ENCODE results near the gene FOXP4. TPM values are rescaled to one million over a fixed set of nuclear protein-coding genes. Genes with fewer than 3 reads are reported as not detected.

The FOXP4 gene
- total RNA-seq, 1 donor from 2014 or later, result 19.5 TPM

- Histone ChIP-seq H3K9me3 (no peaks in the 10 kb centered on the region), H3K36me3 (peaks cover 7 to 10% of the 10 kb centered on the region in 2 donors), H3K27me3 (no peaks in the 10 kb centered on the region), H3K4me3 (no peak overlapping the region), H3K27ac (peak overlapping the region; percentile 5 to 35), H3K4me1 (peaks cover 18 to 32% of the 10 kb centered on the region in 2 donors)
- TF ChIP-seq CTCF (IDR thresholded peaks at IDR 0.05), result no peak
- intact Hi-C loops (cut with DNase I), result no loop called here
- DNase-seq (ENCODE audit: low spot score in 2 of 2), result no peak
Observed at GRCh38 chr6:41580690-41581089, 34.5 kb downstream of the FOXP4 start.

GRCh38 chr6:41581381-41581991, 35.3 kb downstream of the FOXP4 start:
- intact Hi-C loops (cut with DNase I), result no loop called here
- Histone ChIP-seq H3K27me3 (no peaks in the 10 kb centered on the region), H3K27ac (peak overlapping the region; percentile 5 to 35), H3K4me3 (no peak overlapping the region), H3K9me3 (no peaks in the 10 kb centered on the region), H3K4me1 (peaks cover 18 to 32% of the 10 kb centered on the region in 2 donors), H3K36me3 (peaks cover 15 to 18% of the 10 kb centered on the region in 2 donors)
- no peak for TF ChIP-seq CTCF (IDR thresholded peaks at IDR 0.05)
- peak; percentile 43 to 84 for DNase-seq (ENCODE audit: low spot score in 2 of 2)

GRCh38 chr6:41582540-41582939, 36.4 kb downstream of the FOXP4 start:
- H3K9me3 ChIP-seq, result no peaks in the 10 kb centered on the region
- H3K4me3 ChIP-seq, result no peak overlapping the region
- H3K36me3 ChIP-seq, result peaks cover 25 to 27% of the 10 kb centered on the region in 2 donors
- H3K4me1 ChIP-seq, result peaks cover 15 to 28% of the 10 kb centered on the region in 2 donors
- no peak for TF ChIP-seq CTCF (IDR thresholded peaks at IDR 0.05)
- DNase-seq (ENCODE audit: low spot score in 2 of 2), result no peak
- intact Hi-C loops (cut with DNase I), result no loop called here
- no peaks in the 10 kb centered on the region for H3K27me3 ChIP-seq
- no peak overlapping the region for H3K27ac ChIP-seq

GRCh38 chr6:41583565-41583964, 37.4 kb downstream of the FOXP4 start:
- Histone ChIP-seq H3K27ac (no peak overlapping the region), H3K9me3 (no peaks in the 10 kb centered on the region), H3K36me3 (peaks cover 32 to 33% of the 10 kb centered on the region in 2 donors), H3K27me3 (no peaks in the 10 kb centered on the region), H3K4me3 (no peak overlapping the region), H3K4me1 (peaks cover 7 to 18% of the 10 kb centered on the region in 2 donors)
- no peak for TF ChIP-seq CTCF (IDR thresholded peaks at IDR 0.05)
- DNase-seq (ENCODE audit: low spot score in 2 of 2), result no peak
- intact Hi-C loops (cut with DNase I), result no loop called here

GRCh38 chr6:41584205-41584604, 38.0 kb downstream of the FOXP4 start:
- intact Hi-C loops (cut with DNase I), result no loop called here

More at GRCh38 chr6:41584205-41584604, 38.0 kb downstream of the FOXP4 start:
- no peak for DNase-seq (ENCODE audit: low spot score in 2 of 2)
- peaks cover 7 to 16% of the 10 kb centered on the region in 2 donors for H3K4me1 ChIP-seq
- TF ChIP-seq CTCF (IDR thresholded peaks at IDR 0.05), result no peak
- no peaks in the 10 kb centered on the region for H3K9me3 ChIP-seq
- no peaks in the 10 kb centered on the region for H3K27me3 ChIP-seq
- H3K27ac ChIP-seq, result no peak overlapping the region
- H3K36me3 ChIP-seq, result peaks cover 37 to 39% of the 10 kb centered on the region in 2 donors
- no peak overlapping the region for H3K4me3 ChIP-seq

Data from ascending aorta (tissue), 2 donors.